IMR-90 (cell line): ENCODE data around the gene DENND1B.

Experiments used
- CEBPB ChIP-seq: IDR thresholded peaks from 2 replicates; pipeline ENCODE4 v1.6.1; 2012; ENCODE audit warnings: low read depth, low read length, improper control_type of control experiment
- CTCF ChIP-seq: conservative IDR thresholded peaks from 2 replicates; pipeline ENCODE4 v1.5.1; 2012; ENCODE audit warnings: mild to moderate bottlenecking, low read depth, low read length, improper control_type of control experiment
- MAZ ChIP-seq: IDR thresholded peaks from 2 replicates; pipeline ENCODE4 v1.6.1; 2012; ENCODE audit warnings: low read depth, mild to moderate bottlenecking, low read length, improper control_type of control experiment, moderate library complexity, borderline replicate concordance
- POLR2A ChIP-seq: IDR thresholded peaks from 2 replicates; pipeline ENCODE4 v1.6.1; 2012; ENCODE audit warnings: mild to moderate bottlenecking, low read depth, low read length

GRCh38 chr1:197467881-197468280, 307.4 kb downstream of the DENND1B start:
- TF ChIP-seq CTCF = no peak
- no peak for TF ChIP-seq CEBPB
- TF ChIP-seq POLR2A = no peak
- no peak for TF ChIP-seq MAZ
